Measurements from ENCODE around the gene GPR17. TPM values are rescaled to one million over a fixed set of nuclear protein-coding genes. Genes with fewer than 3 reads are reported as not detected.

Gene GPR17
- total and polyA plus RNA-seq, 5 experiments from 2014 or later: not detected

DNA sequence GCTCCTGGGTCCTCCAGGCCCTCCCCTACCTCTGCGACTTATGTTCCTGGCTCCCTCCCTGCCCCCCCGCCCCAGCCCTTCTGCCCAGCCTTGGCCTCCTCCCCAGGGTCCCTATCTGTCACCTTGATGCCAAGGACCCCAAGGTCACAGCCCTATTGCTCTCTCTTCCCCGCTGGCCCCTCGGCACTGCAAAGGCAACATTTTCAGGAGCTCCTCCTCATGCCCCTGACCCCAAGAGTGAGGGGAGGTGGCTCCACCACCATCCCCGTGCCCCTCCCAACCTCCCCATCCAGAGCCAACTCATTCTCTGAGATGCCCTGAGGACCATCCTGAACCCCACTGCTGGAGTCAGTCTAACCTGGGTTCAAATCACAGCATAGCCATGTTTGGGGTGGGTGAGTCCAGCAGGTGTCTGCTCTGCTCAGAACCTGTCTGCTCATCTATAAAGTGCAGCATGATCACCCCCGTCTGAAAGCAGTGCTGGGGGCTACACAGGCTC lies 17.7 kb downstream of the GPR17 start:
- H3K4me1 Mint-ChIP-seq: peaks cover 0 to 7% (median 3%) of the 10 kb centered on the region in 4 donors
- POLR2A ChIA-PET: no interaction called here

GRCh38 chr2:127664065-127664894 lies 18.3 kb downstream of the GPR17 start:
- POLR2A ChIA-PET: no interaction called here
- H3K9me3 Mint-ChIP-seq: no peaks in the 10 kb centered on the region
- DNase-seq (peak in 1 of 10 donors; percentile 51), ATAC-seq (no peak)
- no peak overlapping the region for H3K4me3 Mint-ChIP-seq
- H3K27me3 Mint-ChIP-seq: peaks cover 26 to 68% (median 44%) of the 10 kb centered on the region in 5 donors
- H3K36me3 Mint-ChIP-seq: peaks cover 0 to 3% (median 0%) of the 10 kb centered on the region in 3 donors
- H3K4me1 Mint-ChIP-seq: peaks cover 0 to 7% (median 3%) of the 10 kb centered on the region in 4 donors
- H3K27ac Mint-ChIP-seq: no peak overlapping the region

More for the DNA sequence above, 17.7 kb downstream of the GPR17 start:
- no peak overlapping the region for H3K4me3 Mint-ChIP-seq
- no peak overlapping the region for H3K27ac Mint-ChIP-seq
- peaks cover 23 to 68% (median 44%) of the 10 kb centered on the region in 5 donors for H3K27me3 Mint-ChIP-seq
- no peaks in the 10 kb centered on the region for H3K9me3 Mint-ChIP-seq
- no peak for DNase-seq
- H3K36me3 Mint-ChIP-seq: peaks cover 0 to 3% (median 0%) of the 10 kb centered on the region in 3 donors
- no peak for ATAC-seq

- H3K36me3 Mint-ChIP-seq: peaks cover 0 to 3% (median 0%) of the 10 kb centered on the region in 3 donors
- H3K9me3 Mint-ChIP-seq: peaks cover 0 to 2% (median 0%) of the 10 kb centered on the region in 9 donors
- ATAC-seq (no peak), DNase-seq (no peak)
- POLR2A ChIA-PET: no interaction called here
- peaks cover 0 to 7% (median 3%) of the 10 kb centered on the region in 4 donors for H3K4me1 Mint-ChIP-seq
- H3K4me3 Mint-ChIP-seq: no peak overlapping the region
- H3K27ac Mint-ChIP-seq: peak overlapping the region in 1 of 10 donors; percentile 24
- peaks cover 28 to 67% (median 46%) of the 10 kb centered on the region in 5 donors for H3K27me3 Mint-ChIP-seq
These were observed 18.9 kb downstream of the GPR17 start for GRCh38 chr2:127664895-127665225.

DNA sequence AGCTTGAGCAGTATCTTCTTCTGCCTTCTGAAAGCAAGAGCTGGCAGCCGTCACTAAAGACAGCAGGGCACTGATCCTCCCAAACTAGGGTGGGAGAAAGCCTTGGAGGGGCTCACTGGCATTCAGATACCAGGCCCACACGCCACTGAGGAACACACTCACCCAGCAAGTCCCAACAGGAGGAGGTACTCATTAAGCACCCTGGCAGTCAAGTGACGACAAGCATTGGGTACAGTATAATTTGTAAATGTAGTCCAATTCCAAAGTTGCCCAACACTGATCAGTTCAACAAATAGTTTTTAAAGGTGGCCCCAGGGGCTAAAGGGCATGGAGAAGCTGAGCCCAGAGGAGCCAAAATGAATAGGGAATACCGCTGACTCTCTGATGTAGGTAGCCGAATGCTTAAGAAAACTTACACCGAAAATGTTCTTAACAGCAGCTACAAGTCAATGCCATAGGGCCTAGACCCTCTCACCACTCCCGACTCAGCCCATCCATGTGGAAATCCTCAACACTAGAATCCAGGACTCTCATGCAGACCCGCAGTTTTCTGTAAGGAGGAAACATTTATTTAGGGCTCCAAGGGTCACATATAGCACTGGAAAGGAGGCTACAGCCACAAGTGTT lies 19.4 kb downstream of the GPR17 start:
- DNase-seq (no peak), ATAC-seq (no peak)
- Mint-ChIP-seq H3K27ac (no peak overlapping the region), H3K27me3 (peaks cover 30 to 69% (median 50%) of the 10 kb centered on the region in 5 donors), H3K9me3 (peaks cover 0 to 2% (median 0%) of the 10 kb centered on the region in 9 donors), H3K36me3 (peaks cover 0 to 3% (median 0%) of the 10 kb centered on the region in 3 donors), H3K4me1 (peaks cover 0 to 7% (median 3%) of the 10 kb centered on the region in 4 donors), H3K4me3 (no peak overlapping the region)
- POLR2A ChIA-PET: interaction anchor here (0.6 kb wide), 1 partner anchor 43 kb away, joined by 3 read pairs; no protein-coding TSS in a partner anchor

DNA sequence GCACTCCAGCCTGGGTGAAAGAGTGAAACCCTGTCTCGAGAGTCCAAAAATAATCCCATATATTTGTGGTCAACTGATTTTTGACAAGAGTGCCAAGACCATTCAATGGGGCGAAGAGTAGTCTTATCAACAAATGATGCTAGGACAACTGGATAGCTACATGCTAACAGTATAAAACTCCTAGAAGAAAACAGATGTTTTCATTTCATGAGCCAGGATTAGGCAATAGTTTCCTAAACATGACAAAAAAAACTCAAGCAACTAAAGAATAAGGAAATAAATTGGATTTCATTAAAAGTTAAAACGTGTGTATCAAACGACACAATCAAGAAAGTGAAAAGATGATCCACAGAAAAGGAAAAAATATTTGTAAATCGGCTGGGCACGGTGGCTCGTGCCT lies 23.1 kb downstream of the GPR17 start:
- Mint-ChIP-seq H3K27ac (no peak overlapping the region), H3K36me3 (no peaks in the 10 kb centered on the region), H3K9me3 (peaks cover 0 to 2% (median 0%) of the 10 kb centered on the region in 9 donors), H3K4me3 (no peak overlapping the region), H3K27me3 (peaks cover 23 to 69% (median 56%) of the 10 kb centered on the region in 5 donors), H3K4me1 (peaks cover 0 to 6% (median under 1%) of the 10 kb centered on the region in 4 donors)
- ATAC-seq (no peak), DNase-seq (no peak)
- POLR2A ChIA-PET: no interaction called here

- DNase-seq (no peak), ATAC-seq (no peak)
- peaks cover 21 to 70% (median 54%) of the 10 kb centered on the region in 5 donors for H3K27me3 Mint-ChIP-seq
- POLR2A ChIA-PET: no interaction called here
- no peak overlapping the region for H3K4me3 Mint-ChIP-seq
- no peak overlapping the region for H3K27ac Mint-ChIP-seq
- H3K4me1 Mint-ChIP-seq: peaks cover 3 to 12% (median 4%) of the 10 kb centered on the region in 4 donors
- H3K9me3 Mint-ChIP-seq: peaks cover 0 to 2% (median 0%) of the 10 kb centered on the region in 9 donors
- peaks cover 0 to 3% (median 0%) of the 10 kb centered on the region in 3 donors for H3K36me3 Mint-ChIP-seq
These were observed 24.4 kb downstream of the GPR17 start for GRCh38 chr2:127670055-127670956.

DNA sequence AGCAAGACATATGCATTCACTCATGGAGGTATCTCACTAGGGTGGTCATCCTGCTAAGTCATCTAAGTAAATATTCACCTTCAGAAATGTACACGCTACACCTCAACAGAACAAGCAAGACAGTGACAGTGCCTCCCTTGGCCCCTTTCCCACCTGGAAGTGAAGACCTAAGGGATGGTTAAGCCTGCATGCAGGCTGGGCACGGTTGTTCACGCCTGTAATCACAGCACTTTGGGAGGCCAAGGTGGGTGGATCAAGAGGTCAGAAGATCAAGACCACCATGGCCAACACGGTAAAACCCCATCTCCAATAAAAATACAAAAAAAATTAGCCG lies 25.0 kb downstream of the GPR17 start:
- DNase-seq (no peak), ATAC-seq (no peak)
- H3K27me3 Mint-ChIP-seq: peaks cover 23 to 67% (median 51%) of the 10 kb centered on the region in 5 donors
- H3K4me3 Mint-ChIP-seq: no peak overlapping the region
- H3K27ac Mint-ChIP-seq: no peak overlapping the region
- H3K4me1 Mint-ChIP-seq: peaks cover 4 to 17% (median 7%) of the 10 kb centered on the region in 4 donors
- POLR2A ChIA-PET: no interaction called here
- H3K36me3 Mint-ChIP-seq: peaks cover 0 to 3% (median 0%) of the 10 kb centered on the region in 3 donors
- peaks cover 0 to 2% (median 0%) of the 10 kb centered on the region in 9 donors for H3K9me3 Mint-ChIP-seq

DNA sequence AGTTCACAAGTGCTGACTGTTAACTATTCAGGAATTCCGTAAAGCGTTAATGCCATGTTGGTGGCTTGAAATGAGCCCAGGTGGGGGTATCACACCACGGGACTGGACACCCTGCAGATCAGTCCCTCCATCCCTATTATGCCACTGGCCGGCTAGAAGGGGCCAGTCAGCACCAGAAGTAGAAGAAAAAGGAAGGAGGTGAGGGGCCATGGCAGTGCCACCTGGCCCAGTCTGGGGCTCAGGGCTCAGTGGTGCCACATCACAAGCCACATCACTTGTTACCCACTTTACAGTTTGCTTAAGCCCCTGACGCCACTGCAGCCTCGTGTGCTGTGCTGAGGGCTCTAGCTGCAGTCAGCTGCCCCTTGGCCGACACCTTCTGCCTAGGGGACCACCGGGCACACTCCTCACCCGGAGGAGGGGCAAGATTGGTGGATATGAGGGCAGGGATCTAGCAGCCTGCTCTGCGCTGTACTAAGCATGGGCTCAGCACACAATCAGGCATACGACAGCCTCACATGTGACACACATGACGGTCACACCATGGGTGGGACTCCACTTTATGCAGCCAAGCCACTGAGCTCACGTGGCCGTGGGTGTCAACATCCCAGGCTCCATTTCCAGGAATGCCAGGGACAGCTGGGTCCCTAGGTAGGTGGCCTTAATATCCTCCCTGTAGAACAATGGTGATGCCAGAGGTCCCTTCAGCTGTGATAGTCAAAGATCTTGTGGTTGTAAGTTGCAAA lies 25.8 kb downstream of the GPR17 start:
- peak overlapping the region in 1 of 10 donors; percentile 24 for H3K27ac Mint-ChIP-seq
- POLR2A ChIA-PET: no interaction called here
- H3K4me3 Mint-ChIP-seq: no peak overlapping the region
- DNase-seq (no peak), ATAC-seq (no peak)
- peaks cover 0 to 2% (median 0%) of the 10 kb centered on the region in 9 donors for H3K9me3 Mint-ChIP-seq
- peaks cover 4 to 18% (median 11%) of the 10 kb centered on the region in 4 donors for H3K4me1 Mint-ChIP-seq
- H3K27me3 Mint-ChIP-seq: peaks cover 22 to 66% (median 49%) of the 10 kb centered on the region in 5 donors
- peaks cover 0 to 3% (median 0%) of the 10 kb centered on the region in 3 donors for H3K36me3 Mint-ChIP-seq

DNA sequence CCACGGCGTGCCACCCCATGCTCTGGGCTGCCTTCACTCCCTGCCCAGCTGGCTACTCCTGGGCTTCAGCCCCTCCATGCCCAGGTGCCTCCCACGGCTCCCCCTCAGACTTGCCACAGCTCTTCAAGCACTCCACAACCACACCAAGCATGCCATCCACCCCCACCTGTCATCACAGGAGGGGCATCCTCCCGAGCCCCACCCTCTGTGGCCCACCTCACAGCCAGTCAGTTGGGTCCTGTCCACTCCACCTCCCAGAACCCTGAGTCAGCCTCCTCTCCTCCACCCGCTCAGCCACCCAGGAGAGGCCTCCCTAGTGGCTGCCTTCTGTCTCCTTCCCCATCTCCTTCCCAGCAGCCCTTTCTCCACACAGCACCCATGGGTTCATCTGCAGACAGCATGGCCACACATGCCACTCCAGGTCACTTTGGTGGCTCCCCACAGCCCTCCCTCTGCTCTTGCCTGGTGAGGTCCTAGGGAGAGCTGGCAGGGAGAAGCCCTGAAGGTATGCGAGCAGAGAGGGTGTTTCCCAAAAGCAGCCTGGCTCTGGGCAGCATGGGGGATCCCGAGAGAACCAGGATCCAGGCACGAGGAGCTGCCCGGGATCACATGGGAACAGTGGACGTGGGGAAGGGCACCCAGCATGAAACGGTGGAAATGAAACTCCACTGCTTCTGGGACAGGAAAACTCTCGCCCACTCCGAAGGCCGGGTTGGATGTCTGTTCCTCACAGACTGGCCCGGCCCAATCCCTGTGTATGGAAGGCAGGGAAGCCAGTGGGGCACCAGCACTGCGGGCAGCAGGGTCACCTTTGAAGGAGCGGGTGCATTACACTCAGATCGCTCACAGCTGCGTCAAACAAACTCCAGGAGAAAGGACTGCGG lies 26.6 kb downstream of the GPR17 start:
- peaks cover 22 to 66% (median 50%) of the 10 kb centered on the region in 5 donors for H3K27me3 Mint-ChIP-seq
- H3K4me1 Mint-ChIP-seq: peaks cover 4 to 18% (median 12%) of the 10 kb centered on the region in 4 donors
- H3K4me3 Mint-ChIP-seq: peak overlapping the region in 3 of 10 donors; percentile 28 to 56 (median 39)
- peaks cover 0 to 3% (median 0%) of the 10 kb centered on the region in 3 donors for H3K36me3 Mint-ChIP-seq
- peak overlapping the region in 1 of 10 donors; percentile 37 for H3K27ac Mint-ChIP-seq
- POLR2A ChIA-PET: no interaction called here
- DNase-seq: no peak
- H3K9me3 Mint-ChIP-seq: peaks cover 0 to 2% (median 0%) of the 10 kb centered on the region in 9 donors
- no peak for ATAC-seq

GRCh38 chr2:127673291-127674069 lies 27.5 kb downstream of the GPR17 start:
- Mint-ChIP-seq H3K27me3 (peaks cover 22 to 72% (median 53%) of the 10 kb centered on the region in 5 donors), H3K9me3 (peaks cover 0 to 2% (median 0%) of the 10 kb centered on the region in 9 donors), H3K27ac (peak overlapping the region in 1 of 10 donors; percentile 52), H3K4me1 (peaks cover 4 to 18% (median 12%) of the 10 kb centered on the region in 4 donors), H3K36me3 (peaks cover 0 to 3% (median 0%) of the 10 kb centered on the region in 3 donors), H3K4me3 (peak overlapping the region; percentile 56 to 86 (median 80))
- DNase-seq (no peak), ATAC-seq (no peak)
- POLR2A ChIA-PET: no interaction called here
